ENCODE results near the gene FZR1. TPM values are rescaled to one million over a fixed set of nuclear protein-coding genes. Genes with fewer than 3 reads are reported as not detected.
A peak's percentile ranks its signal among the peaks of the same experiment; 100 is the strongest.

Gene FZR1
- total and polyA plus RNA-seq, 9 of the 15 experiments (the other 6 are each of a cell fraction or from before 2014, with no cell fraction given): 0.18 to 48.0 (median 22.2) TPM

- TF ChIP-seq TCFL5 (CRISPR knock-in tag; conservative IDR thresholded peaks at IDR 0.05): no peak
- TF ChIP-seq ZBTB7A (IDR thresholded peaks at IDR 0.05; ENCODE audit: borderline replicate concordance, control insufficient read depth, low read depth, low read length): peak; percentile 35; the same call in 1 of the 2 replicates
- TF ChIP-seq ZFPM2 (CRISPR knock-in tag; IDR thresholded peaks at IDR 0.05): no peak
- 0 out of 2 replicates have a peak, but pooled peaks have one; percentile 5 for TF ChIP-seq VEZF1 (CRISPR knock-in tag; IDR thresholded peaks at IDR 0.05)
- no peak for TF ChIP-seq BCOR (IDR thresholded peaks at IDR 0.05)
- no peak for TF ChIP-seq FOXK2 (conservative IDR thresholded peaks at IDR 0.05 in 1 of 2, IDR thresholded peaks at IDR 0.05 in 1 of 2; ENCODE audit: low read depth in 2 of 2)
- TF ChIP-seq PHF8 (IDR thresholded peaks at IDR 0.05; ENCODE audit: borderline replicate concordance, low read length): peak; percentile 27; the same call in 1 of the 2 replicates
- TF ChIP-seq ZNF655 (CRISPR knock-in tag; IDR thresholded peaks at IDR 0.05): no peak
- no peak for TF ChIP-seq CSDE1 (IDR thresholded peaks at IDR 0.05)
- no peak for TF ChIP-seq ZBTB17 (CRISPR knock-in tag; IDR thresholded peaks at IDR 0.05)
- TF ChIP-seq CBX1 (IDR thresholded peaks at IDR 0.05; ENCODE audit: low read depth): no peak
- TF ChIP-seq ERF (CRISPR knock-in tag; IDR thresholded peaks at IDR 0.05): no peak
- TF ChIP-seq CEBPZ (IDR thresholded peaks at IDR 0.05; ENCODE audit: borderline replicate concordance, low read depth, low read length): no peak
- TF ChIP-seq PRMT5 (CRISPR knock-in tag; IDR thresholded peaks at IDR 0.05): no peak
- no peak for TF ChIP-seq CUX1 (CRISPR knock-in tag; IDR thresholded peaks at IDR 0.05)
- no peak for TF ChIP-seq HNRNPUL1 (IDR thresholded peaks at IDR 0.05; ENCODE audit: low read length)
- TF ChIP-seq PURB (CRISPR knock-in tag; IDR thresholded peaks at IDR 0.05; ENCODE audit: low read depth): no peak
- TF ChIP-seq SRF (CRISPR knock-in tag; IDR thresholded peaks at IDR 0.05): no peak
Measured at GRCh38 chr19:3479834-3480215, 26.3 kb upstream of the FZR1 start (continued).
